ENCODE data around the gene PRR7. TPM values are rescaled to one million over a fixed set of nuclear protein-coding genes. Genes with fewer than 3 reads are reported as not detected.

PRR7 gene
- total and polyA plus RNA-seq, 2 of the 13 experiments (the other 11 are each of a cell fraction or from before 2014, with no cell fraction given): 4.8 to 5.0 TPM

DNA sequence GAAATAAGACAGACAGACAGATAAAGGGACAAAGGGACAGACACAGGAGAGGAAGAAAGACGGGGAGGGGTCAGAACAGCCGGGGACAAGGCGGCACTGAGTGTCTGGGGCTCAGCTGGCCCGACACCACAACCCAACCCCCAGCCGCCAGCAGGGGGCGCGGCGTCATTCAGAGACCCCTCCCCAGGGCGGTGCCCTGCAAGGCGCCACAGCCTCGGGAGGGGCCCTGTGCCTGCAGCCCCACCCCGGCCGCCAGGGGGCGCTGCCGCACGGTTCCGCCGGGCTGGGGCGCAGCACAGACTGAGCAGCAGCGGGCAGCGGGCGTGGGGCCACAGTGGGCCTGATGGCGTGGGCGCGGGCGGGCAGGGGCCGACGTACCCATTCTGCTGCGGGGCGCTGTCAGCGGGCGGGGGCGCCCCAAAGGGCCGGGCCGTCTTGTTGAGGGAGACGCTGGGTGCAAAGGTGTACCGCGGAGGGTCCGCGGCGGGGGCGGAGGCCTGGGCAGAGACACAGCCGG lies 44.9 kb downstream of the PRR7 start (continued):
- 0 out of 2 replicates have a peak, but pooled peaks have one; percentile 27 for TF ChIP-seq ZNF564 (CRISPR knock-in tag; IDR thresholded peaks at IDR 0.05)
- TF ChIP-seq, protein P1, sequence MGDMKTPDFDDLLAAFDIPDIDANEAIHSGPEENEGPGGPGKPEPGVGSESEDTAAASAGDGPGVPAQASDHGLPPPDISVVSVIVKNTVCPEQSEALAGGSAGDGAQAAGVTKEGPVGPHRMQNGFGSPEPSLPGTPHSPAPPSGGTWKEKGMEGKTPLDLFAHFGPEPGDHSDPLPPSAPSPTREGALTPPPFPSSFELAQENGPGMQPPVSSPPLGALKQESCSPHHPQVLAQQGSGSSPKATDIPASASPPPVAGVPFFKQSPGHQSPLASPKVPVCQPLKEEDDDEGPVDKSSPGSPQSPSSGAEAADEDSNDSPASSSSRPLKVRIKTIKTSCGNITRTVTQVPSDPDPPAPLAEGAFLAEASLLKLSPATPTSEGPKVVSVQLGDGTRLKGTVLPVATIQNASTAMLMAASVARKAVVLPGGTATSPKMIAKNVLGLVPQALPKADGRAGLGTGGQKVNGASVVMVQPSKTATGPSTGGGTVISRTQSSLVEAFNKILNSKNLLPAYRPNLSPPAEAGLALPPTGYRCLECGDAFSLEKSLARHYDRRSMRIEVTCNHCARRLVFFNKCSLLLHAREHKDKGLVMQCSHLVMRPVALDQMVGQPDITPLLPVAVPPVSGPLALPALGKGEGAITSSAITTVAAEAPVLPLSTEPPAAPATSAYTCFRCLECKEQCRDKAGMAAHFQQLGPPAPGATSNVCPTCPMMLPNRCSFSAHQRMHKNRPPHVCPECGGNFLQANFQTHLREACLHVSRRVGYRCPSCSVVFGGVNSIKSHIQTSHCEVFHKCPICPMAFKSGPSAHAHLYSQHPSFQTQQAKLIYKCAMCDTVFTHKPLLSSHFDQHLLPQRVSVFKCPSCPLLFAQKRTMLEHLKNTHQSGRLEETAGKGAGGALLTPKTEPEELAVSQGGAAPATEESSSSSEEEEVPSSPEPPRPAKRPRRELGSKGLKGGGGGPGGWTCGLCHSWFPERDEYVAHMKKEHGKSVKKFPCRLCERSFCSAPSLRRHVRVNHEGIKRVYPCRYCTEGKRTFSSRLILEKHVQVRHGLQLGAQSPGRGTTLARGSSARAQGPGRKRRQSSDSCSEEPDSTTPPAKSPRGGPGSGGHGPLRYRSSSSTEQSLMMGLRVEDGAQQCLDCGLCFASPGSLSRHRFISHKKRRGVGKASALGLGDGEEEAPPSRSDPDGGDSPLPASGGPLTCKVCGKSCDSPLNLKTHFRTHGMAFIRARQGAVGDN (CRISPR knock-in tag; IDR thresholded peaks at IDR 0.05): peak; percentile 54; the same call in 1 of the 2 replicates
- 0 out of 2 replicates have a peak, but pooled peaks have one; percentile 28 for TF ChIP-seq ERF (CRISPR knock-in tag; IDR thresholded peaks at IDR 0.05)
- TF ChIP-seq NR2F6 (IDR thresholded peaks at IDR 0.05): no peak
- TF ChIP-seq NR2F6 (CRISPR knock-in tag; IDR thresholded peaks at IDR 0.05): peak; percentile 11; the same call in 1 of the 2 replicates
- peak; percentile 53; the same call in 1 of the 2 replicates for TF ChIP-seq MAZ (IDR thresholded peaks at IDR 0.05; ENCODE audit: borderline replicate concordance, low read depth, low read length)
- TF ChIP-seq MAZ (CRISPR knock-in tag; IDR thresholded peaks at IDR 0.05; ENCODE audit: low read depth): peak; percentile 78
- peak; percentile 8 for TF ChIP-seq HNRNPLL (IDR thresholded peaks at IDR 0.05; ENCODE audit: low read depth, low read length, poor library complexity, severe bottlenecking)
- peak; percentile 51; the same call in 1 of the 3 replicates for TF ChIP-seq MXI1 (IDR thresholded peaks at IDR 0.05; ENCODE audit: borderline replicate concordance, low read depth, low read length)
- 0 out of 2 replicates have a peak, but pooled peaks have one; percentile 12 for TF ChIP-seq PCBP1 (IDR thresholded peaks at IDR 0.05; ENCODE audit: borderline replicate concordance, low read depth, low read length)
- no peak for TF ChIP-seq ZNF460 (CRISPR knock-in tag; IDR thresholded peaks at IDR 0.05; ENCODE audit: borderline replicate concordance)
- peak; percentile 51; the same call in 1 of the 2 replicates for TF ChIP-seq GABPB1 (CRISPR knock-in tag; IDR thresholded peaks at IDR 0.05)
- TF ChIP-seq PRPF4 (IDR thresholded peaks at IDR 0.05; ENCODE audit: low read depth, low read length, poor library complexity, severe bottlenecking): no peak
- peak; percentile 73 for TF ChIP-seq REPIN1 (CRISPR knock-in tag; IDR thresholded peaks at IDR 0.05; ENCODE audit: borderline replicate concordance, low read depth)
- TF ChIP-seq ETV5 (CRISPR knock-in tag; IDR thresholded peaks at IDR 0.05; ENCODE audit: borderline replicate concordance): peak; percentile 22; the same call in 1 of the 2 replicates
- 0 out of 2 replicates have a peak, but pooled peaks have one; percentile 2 for TF ChIP-seq HNRNPL (IDR thresholded peaks at IDR 0.05; ENCODE audit: low read depth, low read length)
- TF ChIP-seq PHF20 (CRISPR knock-in tag; IDR thresholded peaks at IDR 0.05): no peak
- TF ChIP-seq TBX2 (CRISPR knock-in tag; IDR thresholded peaks at IDR 0.05; ENCODE audit: borderline replicate concordance): peak; percentile 41; the same call in 1 of the 2 replicates
- TF ChIP-seq, protein P2, sequence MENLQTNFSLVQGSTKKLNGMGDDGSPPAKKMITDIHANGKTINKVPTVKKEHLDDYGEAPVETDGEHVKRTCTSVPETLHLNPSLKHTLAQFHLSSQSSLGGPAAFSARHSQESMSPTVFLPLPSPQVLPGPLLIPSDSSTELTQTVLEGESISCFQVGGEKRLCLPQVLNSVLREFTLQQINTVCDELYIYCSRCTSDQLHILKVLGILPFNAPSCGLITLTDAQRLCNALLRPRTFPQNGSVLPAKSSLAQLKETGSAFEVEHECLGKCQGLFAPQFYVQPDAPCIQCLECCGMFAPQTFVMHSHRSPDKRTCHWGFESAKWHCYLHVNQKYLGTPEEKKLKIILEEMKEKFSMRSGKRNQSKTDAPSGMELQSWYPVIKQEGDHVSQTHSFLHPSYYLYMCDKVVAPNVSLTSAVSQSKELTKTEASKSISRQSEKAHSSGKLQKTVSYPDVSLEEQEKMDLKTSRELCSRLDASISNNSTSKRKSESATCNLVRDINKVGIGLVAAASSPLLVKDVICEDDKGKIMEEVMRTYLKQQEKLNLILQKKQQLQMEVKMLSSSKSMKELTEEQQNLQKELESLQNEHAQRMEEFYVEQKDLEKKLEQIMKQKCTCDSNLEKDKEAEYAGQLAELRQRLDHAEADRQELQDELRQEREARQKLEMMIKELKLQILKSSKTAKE (CRISPR knock-in tag; IDR thresholded peaks at IDR 0.05; ENCODE audit: borderline replicate concordance): no peak
- TF ChIP-seq, protein P3, sequence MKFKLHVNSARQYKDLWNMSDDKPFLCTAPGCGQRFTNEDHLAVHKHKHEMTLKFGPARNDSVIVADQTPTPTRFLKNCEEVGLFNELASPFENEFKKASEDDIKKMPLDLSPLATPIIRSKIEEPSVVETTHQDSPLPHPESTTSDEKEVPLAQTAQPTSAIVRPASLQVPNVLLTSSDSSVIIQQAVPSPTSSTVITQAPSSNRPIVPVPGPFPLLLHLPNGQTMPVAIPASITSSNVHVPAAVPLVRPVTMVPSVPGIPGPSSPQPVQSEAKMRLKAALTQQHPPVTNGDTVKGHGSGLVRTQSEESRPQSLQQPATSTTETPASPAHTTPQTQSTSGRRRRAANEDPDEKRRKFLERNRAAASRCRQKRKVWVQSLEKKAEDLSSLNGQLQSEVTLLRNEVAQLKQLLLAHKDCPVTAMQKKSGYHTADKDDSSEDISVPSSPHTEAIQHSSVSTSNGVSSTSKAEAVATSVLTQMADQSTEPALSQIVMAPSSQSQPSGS (CRISPR knock-in tag; IDR thresholded peaks at IDR 0.05): 0 out of 2 replicates have a peak, but pooled peaks have one; percentile 35
- TF ChIP-seq SAP130 (CRISPR knock-in tag; IDR thresholded peaks at IDR 0.05; ENCODE audit: low read depth): peak; percentile 37; the same call in 1 of the 2 replicates

Data from HepG2 (cell line).